Esophagus (tissue), 2 donors: Measurements from ENCODE around the gene PSAP. TPM values are rescaled to one million over a fixed set of nuclear protein-coding genes. Genes with fewer than 3 reads are reported as not detected.
A peak's percentile ranks its signal among the peaks of the same experiment; 100 is the strongest.

Source experiments
- H3K27ac ChIP-seq, 2 donors: one replicate each; pipeline ENCODE4 v1.5.1; 2013; ENCODE audit warnings: low read depth in 2 of 2, mild to moderate bottlenecking in 2 of 2, inconsistent platforms in 1 of 2, low read length in 1 of 2, moderate library complexity in 1 of 2
- H3K27me3 ChIP-seq, 2 donors: one replicate each; pipeline ENCODE4 v1.6.1; 2013; ENCODE audit warnings: low read length in 2 of 2, control low read depth in 1 of 2, mild to moderate bottlenecking in 1 of 2; ENCODE audit not compliant: insufficient read depth in 2 of 2, control insufficient read depth in 1 of 2
- H3K36me3 ChIP-seq, 2 donors: one replicate each; pipeline ENCODE4 v1.6.1; 2013; ENCODE audit warnings: low read length in 1 of 2; ENCODE audit not compliant: control insufficient read depth in 2 of 2, insufficient read depth in 2 of 2
- H3K4me1 ChIP-seq, 2 donors: one replicate each; pipeline ENCODE4 v1.6.1; 2013; ENCODE audit warnings: low read length in 1 of 2; ENCODE audit not compliant: control insufficient read depth in 2 of 2, insufficient read depth in 2 of 2
- H3K4me3 ChIP-seq, 2 donors: one replicate each; pipeline ENCODE4 v1.5.1; 2013; ENCODE audit warnings: low read length in 2 of 2, mild to moderate bottlenecking in 2 of 2, low read depth in 1 of 2, moderate library complexity in 1 of 2
- H3K9me3 ChIP-seq, 2 donors: one replicate each; pipeline ENCODE4 v1.6.1; 2013; ENCODE audit warnings: mild to moderate bottlenecking in 2 of 2, low read depth in 1 of 2, low read length in 1 of 2, moderate library complexity in 1 of 2; ENCODE audit not compliant: control insufficient read depth in 2 of 2, insufficient read depth in 1 of 2
- WGBS, 2 donors: extraction: QIAGEN DNeasy Blood & Tissue Kit; methylation state at CpG; one replicate each; pipeline ENCODE4 v1.1.7; 2013; 5-methylcytosine and 5-hydroxymethylcytosine counted together
- polyA plus RNA-seq, 2 donors: library from polyadenylated mRNA; stranded (reverse); fragments of 200-250 nt; gene quantifications; one replicate each; pipeline ENCODE4 v1.2.3, GENCODE V29; 2013
- donor health status: healthy with polysubstance abuse.
- donor health status: Bipolar disorder and iron deficiency.

PSAP gene
- polyA plus RNA-seq, 2 donors, result 157 to 241 TPM

DNA sequence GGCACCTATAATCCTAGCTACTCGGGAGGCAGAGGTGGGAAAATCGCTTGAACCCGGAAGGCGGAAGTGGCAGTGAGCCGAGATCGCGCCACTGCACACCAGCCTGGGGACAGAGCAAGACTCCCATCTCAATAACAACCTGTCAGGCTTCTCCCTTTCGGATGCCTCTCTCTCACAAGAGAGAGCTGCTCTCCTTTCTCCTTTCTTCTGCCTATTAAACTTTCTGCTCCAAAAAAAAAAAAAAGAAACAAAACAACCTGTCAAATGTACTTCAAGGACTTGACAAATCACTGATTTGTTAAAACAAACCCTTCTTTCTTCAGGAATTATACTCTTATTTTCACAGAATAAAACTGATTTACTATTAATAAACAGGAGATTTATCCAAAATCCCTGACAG, 3.6 kb downstream of the PSAP start:
- no peak overlapping the region for H3K27ac ChIP-seq
- 92 to 97% methylated on average over 8 of the region's 8 CpGs for WGBS, 2 donors
- H3K4me1 ChIP-seq, result peaks cover 6 to 14% of the 10 kb centered on the region in 2 donors

GRCh38 chr10:71846816-71847215, 4.2 kb downstream of the PSAP start:
- Histone ChIP-seq H3K27ac (peak overlapping the region in 1 of 2 donors; percentile 82), H3K27me3 (no peaks in the 10 kb centered on the region), H3K36me3 (peaks cover 0 to 3% of the 10 kb centered on the region in 2 donors), H3K4me3 (no peak overlapping the region), H3K4me1 (peaks cover 6 to 14% of the 10 kb centered on the region in 2 donors), H3K9me3 (no peaks in the 10 kb centered on the region)
- WGBS, 2 donors, result 75 to 83% methylated on average over 3 of the region's 3 CpGs

More for the DNA sequence above, 3.6 kb downstream of the PSAP start:
- H3K9me3 ChIP-seq, result no peaks in the 10 kb centered on the region
- no peak overlapping the region for H3K4me3 ChIP-seq
- H3K27me3 ChIP-seq, result no peaks in the 10 kb centered on the region
- peaks cover 0 to 3% of the 10 kb centered on the region in 2 donors for H3K36me3 ChIP-seq

GRCh38 chr10:71845410-71846405, 5.3 kb downstream of the PSAP start:
- 54 to 59% methylated on average over 11 of the region's 11 CpGs for WGBS, 2 donors
- Histone ChIP-seq H3K4me1 (peaks cover 6 to 14% of the 10 kb centered on the region in 2 donors), H3K4me3 (no peak overlapping the region), H3K27ac (peak overlapping the region; percentile 40 to 82), H3K27me3 (no peaks in the 10 kb centered on the region), H3K9me3 (no peaks in the 10 kb centered on the region), H3K36me3 (peaks cover 0 to 3% of the 10 kb centered on the region in 2 donors)

GRCh38 chr10:71844695-71845094, 6.4 kb downstream of the PSAP start:
- no peaks in the 10 kb centered on the region for H3K9me3 ChIP-seq
- H3K36me3 ChIP-seq, result peaks cover 0 to 3% of the 10 kb centered on the region in 2 donors
- H3K27ac ChIP-seq, result no peak overlapping the region
- H3K4me3 ChIP-seq, result no peak overlapping the region
- peaks cover 6 to 14% of the 10 kb centered on the region in 2 donors for H3K4me1 ChIP-seq
- 74 to 86% methylated on average over 2 of the region's 2 CpGs for WGBS, 2 donors
- no peaks in the 10 kb centered on the region for H3K27me3 ChIP-seq

DNA sequence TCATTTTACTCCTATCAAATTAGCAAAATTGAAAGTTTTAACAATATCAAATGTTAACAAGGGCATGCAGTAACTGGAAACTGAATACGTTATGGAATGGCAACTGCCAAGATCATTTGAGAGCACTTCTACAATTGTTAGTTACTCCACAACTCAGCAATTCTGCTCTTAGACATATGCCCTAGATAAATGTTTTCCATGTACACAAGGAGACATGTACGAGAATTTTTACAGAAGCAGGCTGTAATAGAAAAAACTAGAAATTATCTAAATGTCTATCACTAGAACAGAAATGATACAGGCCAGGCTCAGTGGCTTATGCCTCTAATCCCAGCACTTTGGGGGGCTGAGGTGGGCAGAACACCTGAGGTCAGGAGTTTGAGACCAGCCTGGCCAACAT, 7.0 kb downstream of the PSAP start:
- Histone ChIP-seq H3K27ac (peak overlapping the region in 1 of 2 donors; percentile 9), H3K4me1 (peaks cover 4 to 14% of the 10 kb centered on the region in 2 donors), H3K36me3 (peaks cover 0 to 3% of the 10 kb centered on the region in 2 donors), H3K4me3 (no peak overlapping the region), H3K27me3 (no peaks in the 10 kb centered on the region), H3K9me3 (no peaks in the 10 kb centered on the region)
- 43 to 53% methylated on average over 2 of the region's 2 CpGs for WGBS, 2 donors

DNA sequence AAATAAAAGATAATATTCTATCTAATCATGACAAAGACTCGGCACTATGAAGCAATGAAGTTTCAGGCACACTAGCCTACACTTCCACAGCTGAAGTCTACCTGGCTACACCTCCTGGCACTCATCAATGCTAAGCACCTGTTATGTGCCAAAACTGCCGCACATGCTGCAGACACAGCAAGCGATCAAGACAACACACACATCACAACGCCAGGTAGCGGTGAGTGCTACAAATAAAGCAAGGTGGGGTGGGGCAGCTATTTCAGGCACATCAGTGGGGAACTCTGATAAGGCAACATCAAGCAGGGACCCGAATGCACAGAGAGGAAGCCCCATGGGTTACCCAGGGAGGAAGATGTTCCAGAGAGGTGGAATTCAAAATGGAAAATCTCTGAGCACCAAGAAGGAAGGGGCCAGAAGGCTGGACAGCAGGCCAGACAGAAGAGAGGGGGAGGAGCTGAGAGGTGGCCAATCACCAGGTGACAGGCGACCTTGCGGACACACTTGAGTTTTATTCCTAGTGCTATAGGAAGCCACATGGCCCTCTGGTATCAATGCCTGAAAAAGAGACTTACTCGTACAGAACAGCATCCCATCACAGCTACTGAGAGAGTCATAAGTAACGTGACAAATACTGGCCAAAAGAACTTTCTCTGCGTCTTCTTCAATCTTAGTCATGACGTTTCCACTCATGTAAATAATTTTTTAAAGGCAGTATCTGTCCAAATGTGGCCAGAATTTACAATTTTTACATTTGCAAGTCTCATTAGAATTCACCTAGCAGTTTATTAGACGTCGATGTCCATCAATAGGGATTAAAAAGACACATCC, 8.0 kb downstream of the PSAP start:
- no peaks in the 10 kb centered on the region for H3K9me3 ChIP-seq
- 68 to 71% methylated on average over 14 of the region's 14 CpGs for WGBS, 2 donors

DNA sequence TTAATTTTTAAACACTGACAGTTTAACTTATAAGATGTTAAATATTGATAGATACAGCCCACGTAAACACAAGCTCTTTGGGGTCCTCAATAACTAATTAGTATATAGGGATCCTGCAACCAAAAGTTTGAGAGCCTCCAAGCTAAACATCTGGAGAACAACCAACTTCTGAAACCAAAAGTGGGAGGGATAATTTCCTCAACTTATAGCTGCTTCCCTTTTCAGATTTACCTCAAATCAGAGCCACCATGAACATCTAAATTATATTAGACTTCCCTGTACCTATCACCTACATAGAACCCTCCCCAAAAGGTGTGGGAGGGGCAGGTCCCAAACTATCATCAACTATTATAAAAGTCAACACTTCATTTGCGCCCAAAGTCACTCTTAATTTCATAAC, 8.6 kb downstream of the PSAP start:
- no peak overlapping the region for H3K4me3 ChIP-seq
- no peaks in the 10 kb centered on the region for H3K9me3 ChIP-seq
- H3K4me1 ChIP-seq, result peaks cover 14 to 22% of the 10 kb centered on the region in 2 donors
- no peak overlapping the region for H3K27ac ChIP-seq
- peaks cover 3 to 7% of the 10 kb centered on the region in 2 donors for H3K36me3 ChIP-seq
- H3K27me3 ChIP-seq, result no peaks in the 10 kb centered on the region
- 65 to 86% methylated on average over 2 of the region's 2 CpGs for WGBS, 2 donors

More for the DNA sequence above, 8.0 kb downstream of the PSAP start:
- H3K4me3 ChIP-seq, result no peak overlapping the region
- no peaks in the 10 kb centered on the region for H3K27me3 ChIP-seq
- no peak overlapping the region for H3K27ac ChIP-seq
- H3K36me3 ChIP-seq, result peaks cover 3% of the 10 kb centered on the region in 2 donors
- H3K4me1 ChIP-seq, result peaks cover 8 to 19% of the 10 kb centered on the region in 2 donors

DNA sequence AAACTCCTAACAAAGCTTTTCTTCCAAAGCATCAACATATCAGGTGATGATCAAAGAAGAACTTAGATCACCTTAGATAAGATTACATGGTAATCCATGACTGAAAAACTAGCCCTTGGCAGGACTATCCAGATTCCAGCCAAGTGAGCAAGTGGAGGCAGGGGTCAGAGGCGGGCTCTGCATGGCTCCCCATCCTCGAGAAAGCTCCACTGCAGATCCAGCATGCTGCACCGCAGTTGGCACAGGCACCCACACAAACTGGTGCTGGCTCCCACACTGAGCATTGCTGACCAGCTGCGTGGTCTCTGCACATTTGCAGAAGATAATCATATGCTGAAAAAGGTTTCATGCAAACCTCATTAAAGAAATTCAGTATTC, 10.1 kb downstream of the PSAP start:
- H3K9me3 ChIP-seq, result no peaks in the 10 kb centered on the region
- WGBS, 2 donors, result 69 to 73% methylated on average over 4 of the region's 4 CpGs
- H3K4me1 ChIP-seq, result peaks cover 14 to 29% of the 10 kb centered on the region in 2 donors
- peaks cover 3 to 7% of the 10 kb centered on the region in 2 donors for H3K36me3 ChIP-seq
- H3K4me3 ChIP-seq, result no peak overlapping the region
- H3K27ac ChIP-seq, result no peak overlapping the region
- H3K27me3 ChIP-seq, result no peaks in the 10 kb centered on the region

- Histone ChIP-seq H3K36me3 (peaks cover 3 to 7% of the 10 kb centered on the region in 2 donors), H3K9me3 (no peaks in the 10 kb centered on the region), H3K4me3 (no peak overlapping the region), H3K27me3 (no peaks in the 10 kb centered on the region), H3K4me1 (peaks cover 14 to 31% of the 10 kb centered on the region in 2 donors), H3K27ac (no peak overlapping the region)
- WGBS, 2 donors, result 39 to 54% methylated on average over 6 of the region's 6 CpGs
Observed at GRCh38 chr10:71840177-71840957, 10.7 kb downstream of the PSAP start.
